ENCODE measurements around the gene PPTC7. TPM values are rescaled to one million over a fixed set of nuclear protein-coding genes. Genes with fewer than 3 reads are reported as not detected.

Gene PPTC7
- total and polyA plus RNA-seq, 2 of the 8 experiments (the other 6 are each of a cell fraction or from before 2014, with no cell fraction given), result 8.1 to 15.9 TPM

GRCh38 chr12:110560048-110560447 lies 23.1 kb downstream of the PPTC7 start (continued):
- TF ChIP-seq CHD7 (IDR thresholded peaks at IDR 0.05; ENCODE audit: insufficient replicate concordance, low read length) (no peak), CTCF (IDR thresholded peaks at IDR 0.05; ENCODE audit: control extremely low read depth in 1 of 3, insufficient read depth in 1 of 3, low read depth in 1 of 3, low read length in 3 of 3) (no peak), SUZ12 (IDR thresholded peaks at IDR 0.05; ENCODE audit: low read length) (no peak), POLR2A (IDR thresholded peaks at IDR 0.05; ENCODE audit: control extremely low read depth in 1 of 2, low read depth in 2 of 2, low read length in 2 of 2) (no peak), SRF (IDR thresholded peaks at IDR 0.05; ENCODE audit: low read depth, low read length) (no peak), GTF2F1 (IDR thresholded peaks at IDR 0.05; ENCODE audit: borderline replicate concordance, low read depth, low read length) (no peak), TEAD4 (IDR thresholded peaks at IDR 0.05; ENCODE audit: low read depth, low read length) (no peak), TAF1 (IDR thresholded peaks at IDR 0.05; ENCODE audit: low read depth, low read length) (no peak), TCF12 (IDR thresholded peaks at IDR 0.05; ENCODE audit: low read depth, low read length) (no peak), PHF8 (conservative IDR thresholded peaks at IDR 0.05; ENCODE audit: low read depth, low read length) (no peak)
